K562 (cell line): ENCODE results near the gene LASP1NB.
"Not testable (repeated sequence)": the region's sequence is repeated elsewhere in the genome, so short reads cannot be mapped to it uniquely, and the experiment has no call there.

Source experiments
- ATAC-seq: fragments of 200-7000 bp; cut with Tn5 transposase; 3 replicates; pipeline ENCODE4 v1.9.1; 2020; ENCODE audit warnings: moderate library complexity
- BruUV-seq: library from RNA; stranded (reverse); fragments of 400-500 nt; replicated peaks from 2 replicates; lab custom pipeline; 2021; lab: Mats Ljungman, UMichigan
- CTCF ChIA-PET: fragments of 300-600 bp; formaldehyde crosslinking; extraction: SDS; loops from one replicate; lab custom pipeline; 2021; ENCODE audit warnings: low intra/inter-chr PET ratio; lab: Yijun Ruan, JAX
- POLR2A ChIA-PET: fragments of 300-600, 350-650 bp; sonication (Branson Sonifier 250); formaldehyde crosslinking; extraction: SDS; loops from one replicate; lab custom pipeline; 2021; ENCODE audit warnings: antibody characterized with exemption, inconsistent platforms; lab: Yijun Ruan, JAX
- DNase-seq, 4 experiments: peaks; one replicate each; pipeline versions ENCODE4 v3.0.0 to v3.0.0-alpha.2; 2011 to 2018; ENCODE audit warnings: low spot score in 3 of 4, mixed read lengths in 3 of 4; ENCODE audit errors: extremely low read depth in 1 of 4
- FAIRE-seq: peaks from 2 replicates; lab custom pipeline; 2011; peaks lifted over from hg19 to GRCh38; lab: Jason Lieb, UNC
- H2AFZ ChIP-seq: 2 replicates; pipeline ENCODE4 v1.6.0; 2011; ENCODE audit warnings: low read depth, low read length, control low read depth, inconsistent platforms
- H3K27ac ChIP-seq: fragments of 200-600 bp; 3 replicates; pipeline ENCODE4 v1.8.0; 2011; ENCODE audit warnings: low read depth, mild to moderate bottlenecking, control low read depth, inconsistent platforms, low read length, moderate library complexity, mixed read lengths; ENCODE audit errors: extremely low read depth
- H3K27me3 ChIP-seq, 2 experiments: fragments of 300-600 bp in 1 of 2; 2 replicates in 1 of 2; 3 replicates in 1 of 2; pipeline versions ENCODE4 v1.6.0 to v1.8.0; 2011; ENCODE audit warnings: inconsistent platforms in 2 of 2, low read length in 2 of 2, mild to moderate bottlenecking in 1 of 2, mixed read lengths in 1 of 2, moderate library complexity in 1 of 2; ENCODE audit not compliant: control insufficient read depth in 2 of 2, insufficient read depth in 2 of 2
- H3K36me3 ChIP-seq: fragments of 300-600 bp; 3 replicates; pipeline ENCODE4 v1.8.0; 2011; ENCODE audit warnings: mild to moderate bottlenecking, low read length, inconsistent platforms; ENCODE audit not compliant: control insufficient read depth, insufficient read depth
- H3K4me1 ChIP-seq, 2 experiments: fragments of 200-600 bp in 1 of 2; replicated peaks in 1 of 2; 2 replicates in 1 of 2; 3 replicates in 1 of 2; pipeline versions ENCODE4 v1.5.1 to v1.8.0; 2011; ENCODE audit warnings: inconsistent platforms in 2 of 2, low read length in 2 of 2, mild to moderate bottlenecking in 1 of 2, mixed read lengths in 1 of 2, moderate library complexity in 1 of 2; ENCODE audit not compliant: control insufficient read depth in 2 of 2, insufficient read depth in 2 of 2
- H3K4me2 ChIP-seq: 2 replicates; pipeline ENCODE4 v1.6.1; 2011; ENCODE audit warnings: low read length, control low read depth, inconsistent platforms, mixed read lengths; ENCODE audit not compliant: insufficient read depth
- H3K4me3 ChIP-seq: fragments of 200-600 bp; sonication (generic), shearing (Covaris generic); 2 replicates; pipeline ENCODE4 v1.5.1; 2016; ENCODE audit warnings: control low read depth, inconsistent platforms
- H3K79me2 ChIP-seq: fragments of 200-600 bp; 3 replicates; pipeline ENCODE4 v1.8.0; 2011; ENCODE audit warnings: low read length, inconsistent platforms; ENCODE audit not compliant: control insufficient read depth, insufficient read depth
- H3K9ac ChIP-seq, 2 experiments: 2 replicates each; pipeline versions ENCODE4 v1.6.0 to v1.6.1; 2011; ENCODE audit warnings: low read depth in 2 of 2, low read length in 2 of 2, control low read depth in 1 of 2, inconsistent platforms in 1 of 2, mild to moderate bottlenecking in 1 of 2, mixed read lengths in 1 of 2; ENCODE audit not compliant: insufficient read depth in 1 of 2
- H3K9me1 ChIP-seq: one replicate; pipeline ENCODE4 v1.6.0; 2011; ENCODE audit warnings: inconsistent platforms, mild to moderate bottlenecking, low read length, moderate library complexity; ENCODE audit not compliant: control insufficient read depth, insufficient read depth
- H3K9me3 ChIP-seq: replicated peaks from 2 replicates; pipeline ENCODE4 v1.5.1; 2011; ENCODE audit warnings: low read depth, low read length, inconsistent platforms; ENCODE audit not compliant: control insufficient read depth, insufficient read depth
- H4K20me1 ChIP-seq: replicated peaks from 2 replicates; pipeline ENCODE4 v1.6.1; 2011; ENCODE audit warnings: low read length, inconsistent platforms, mixed read lengths; ENCODE audit not compliant: control insufficient read depth, insufficient read depth
- FOXK1 ChIP-seq: sonication (generic); formaldehyde crosslinking; IDR thresholded peaks from 2 replicates; pipeline ENCODE4 v1.8.0; 2022; ENCODE audit warnings: missing genetic modification reagents, mild to moderate bottlenecking, borderline replicate concordance
- HMG20B ChIP-seq: fragments of 250-450 bp; sonication (Bioruptor Pico); IDR thresholded peaks from 2 replicates; pipeline ENCODE4 v1.5.0; 2021; ENCODE audit warnings: mild to moderate bottlenecking
- L3MBTL2 ChIP-seq: fragments of 450-650 bp; IDR thresholded peaks from 2 replicates; pipeline ENCODE4 v1.6.1; 2016; ENCODE audit warnings: mild to moderate bottlenecking, moderate library complexity
- NELFE ChIP-seq: IDR thresholded peaks from 2 replicates; pipeline ENCODE4 v1.6.1; 2011; ENCODE audit warnings: mild to moderate bottlenecking; ENCODE audit not compliant: insufficient read depth, insufficient read length
- OTX1 ChIP-seq: fragments of 450-650 bp; formaldehyde crosslinking; IDR thresholded peaks from 2 replicates; pipeline ENCODE4 v1.4.0; 2022; ENCODE audit warnings: mild to moderate bottlenecking
- RAD21 ChIP-seq, 2 experiments: fragments of 250-450 bp in 1 of 2; fragments of 450-650 bp in 1 of 2; sonication (Bioruptor Pico) in 1 of 2; formaldehyde crosslinking in 1 of 2; IDR thresholded peaks in 1 of 2; conservative IDR thresholded peaks in 1 of 2; 2 replicates each; pipeline versions ENCODE4 v1.4.0 to v1.8.0; 2020 to 2022; ENCODE audit warnings: mild to moderate bottlenecking in 2 of 2, moderate library complexity in 1 of 2
- SIN3A ChIP-seq, 2 experiments: fragments of 150-350 bp in 1 of 2; IDR thresholded peaks; 2 replicates each; pipeline ENCODE4 v1.6.1; 2011 to 2016; ENCODE audit warnings: borderline replicate concordance in 2 of 2, low read depth in 2 of 2, low read length in 2 of 2, mild to moderate bottlenecking in 2 of 2, moderate library complexity in 2 of 2; ENCODE audit not compliant: control insufficient read depth in 1 of 2
- TAF15 ChIP-seq: fragments of 200-400 bp; formaldehyde crosslinking; IDR thresholded peaks from 2 replicates; pipeline ENCODE4 v1.6.1; 2017; ENCODE audit warnings: mild to moderate bottlenecking, low read depth, low read length, moderate library complexity
- TEAD1 ChIP-seq, 2 experiments: fragments of 450-650 bp in 1 of 2; sonication (generic) in 1 of 2; formaldehyde crosslinking; IDR thresholded peaks; 2 replicates each; pipeline versions ENCODE4 v1.4.0 to v1.8.0; 2020 to 2022; ENCODE audit warnings: mild to moderate bottlenecking in 2 of 2, missing genetic modification reagents in 1 of 2
- TEAD2 ChIP-seq: fragments of 450-650 bp; IDR thresholded peaks from 2 replicates; pipeline ENCODE4 v1.6.1; 2016; ENCODE audit warnings: missing genetic modification characterization, control low read depth, missing compliant biosample characterization
- TRIM25 ChIP-seq: fragments of 450-650 bp; IDR thresholded peaks from 2 replicates; pipeline ENCODE4 v1.7.0; 2016; ENCODE audit warnings: borderline replicate concordance
- ZNF408 ChIP-seq: fragments of 250-450 bp; sonication (Bioruptor Pico); IDR thresholded peaks from 2 replicates; pipeline ENCODE4 v1.4.0; 2020; ENCODE audit warnings: low read depth, mild to moderate bottlenecking, moderate library complexity
- WGBS: fragments of 100-300 bp; shearing (Covaris generic); methylation state at CpG from one replicate; pipeline ENCODE4 v1.1.6; 2016; ENCODE audit warnings: low coverage, mixed read lengths; ENCODE audit not compliant: insufficient coverage; ENCODE audit errors: missing lambda C conversion rate; 5-methylcytosine and 5-hydroxymethylcytosine counted together
- in situ Hi-C: fragments of 300-500 bp; cut with MboI; formaldehyde crosslinking; loops from 4 replicates; pipeline ENCODE4 v1.15.0; 2018; ENCODE audit warnings: inconsistent platforms, mixed read lengths
- intact Hi-C: fragments of 100-400 bp; cut with micrococcal nuclease; formaldehyde crosslinking; loops from 2 replicates; pipeline ENCODE4 v1.14.2; 2022

LASP1NB gene

DNA sequence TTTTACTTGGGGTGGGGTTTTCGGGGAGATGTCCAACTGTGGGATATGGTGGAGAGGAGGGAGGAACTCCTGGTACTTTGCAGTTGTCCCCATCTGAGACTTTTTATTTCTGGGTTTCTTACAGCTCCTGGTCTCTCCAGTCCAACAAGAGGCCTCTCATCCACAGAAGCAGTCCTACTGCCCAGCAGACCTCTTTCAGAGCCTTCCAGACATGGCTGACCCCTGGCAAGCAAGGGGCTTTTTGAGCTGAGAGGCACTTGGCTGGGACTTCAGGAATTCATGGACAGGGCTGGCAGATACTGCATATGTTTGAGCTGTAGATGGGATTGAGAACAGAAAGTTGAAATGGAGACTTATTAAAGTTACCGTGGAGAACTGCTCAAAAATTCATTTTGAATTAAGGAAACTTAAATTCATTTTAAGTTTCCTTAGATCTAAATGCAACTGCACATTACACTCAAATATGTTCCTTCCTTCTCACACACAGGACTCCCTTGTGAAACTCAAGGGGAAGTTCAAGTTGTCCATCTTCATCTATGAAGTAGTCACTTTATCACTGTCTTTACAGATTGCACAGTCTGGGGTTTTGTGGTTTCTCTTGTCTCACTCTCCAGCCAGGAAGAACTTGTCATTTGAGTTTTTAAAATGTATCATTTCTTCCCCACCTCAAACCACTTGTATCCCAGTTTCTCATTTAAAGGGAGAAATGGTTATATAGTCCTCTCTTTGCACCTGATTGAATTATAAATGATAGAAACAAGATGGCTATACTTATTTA is 1.1 kb downstream of the LASP1NB start (continued):
- TF ChIP-seq HMG20B (CRISPR knock-in tag) (no peak), TAF15 (no peak), NELFE (no peak), ZNF408 (no peak), L3MBTL2 (no peak), TRIM25 (no peak), FOXK1 (CRISPR knock-in tag) (no peak), TEAD2 (no peak), SIN3A (IDR thresholded peaks at IDR 0.05; ENCODE audit: borderline replicate concordance in 2 of 2, control insufficient read depth in 1 of 2, low read depth in 2 of 2, low read length in 2 of 2) (no peak), RAD21 (CRISPR knock-in tag; conservative IDR thresholded peaks at IDR 0.05 in 1 of 2, IDR thresholded peaks at IDR 0.05 in 1 of 2) (no peak), TEAD1 (CRISPR knock-in tag; IDR thresholded peaks at IDR 0.05) (no peak), OTX1 (CRISPR knock-in tag) (no peak)
- TF ChIP-seq, all 486 proteins: peak for 59

DNA sequence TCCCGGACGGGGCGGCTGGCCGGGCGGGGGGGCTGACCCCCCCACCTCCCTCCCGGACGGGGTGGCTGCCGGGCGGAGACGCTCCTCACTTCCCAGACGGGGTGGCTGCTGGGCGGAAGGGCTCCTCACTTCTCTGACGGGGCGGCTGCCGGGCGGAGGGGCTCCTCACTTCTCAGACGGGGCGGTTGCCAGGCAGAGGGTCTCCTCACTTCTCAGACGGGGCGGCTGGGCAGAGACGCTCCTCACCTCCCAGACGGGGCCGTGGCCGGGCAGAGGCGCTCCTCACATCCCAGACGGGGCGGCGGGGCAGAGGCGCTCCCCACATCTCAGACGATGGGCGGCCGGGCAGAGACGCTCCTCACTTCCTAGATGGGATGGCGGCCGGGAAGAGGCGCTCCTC is 5.4 kb downstream of the LASP1NB start:
- H3K79me2 ChIP-seq, intact Hi-C loops, ATAC-seq, H3K9me1 ChIP-seq, H2AFZ ChIP-seq, H3K27me3 ChIP-seq, H3K27ac ChIP-seq, H3K4me1 ChIP-seq, H3K4me3 ChIP-seq, H3K9ac ChIP-seq, H3K4me2 ChIP-seq, DNase-seq, H3K36me3 ChIP-seq, FAIRE-seq, POLR2A ChIA-PET, H4K20me1 ChIP-seq, H3K9me3 ChIP-seq, BruUV-seq, in situ Hi-C loops, CTCF ChIA-PET: not testable (repeated sequence)
- WGBS = no CpG with 5 or more reads among the region's 36 CpGs
